Measurements from ENCODE around the gene TMPRSS15. TPM values are rescaled to one million over a fixed set of nuclear protein-coding genes. Genes with fewer than 3 reads are reported as not detected.

The TMPRSS15 gene
- total and polyA plus RNA-seq, 2 donors from 2014 or later (not counting 2 experiments from before 2014, with no cell fraction given) = not detected

Other genes starting within 250 kb of the TMPRSS15 start
- 0.67 and 0.68 TPM in 2 replicates for gene CHODL, start 159.0 kb downstream of the TMPRSS15 start, total RNA-seq
- gene CHODL, start 159.0 kb downstream of the TMPRSS15 start, polyA plus RNA-seq = 0.37 and 0.49 TPM in 2 replicates

Measured in foreskin keratinocyte (primary cell).